IgD-negative memory B cell (primary cell): ENCODE measurements around the gene CENPK. TPM values are rescaled to one million over a fixed set of nuclear protein-coding genes. Genes with fewer than 3 reads are reported as not detected.
"Not testable (repeated sequence)": the region's sequence is repeated elsewhere in the genome, so short reads cannot be mapped to it uniquely, and the experiment has no call there.

Source experiments
- H3K27ac Mint-ChIP-seq, 3 donors: one replicate each; pipeline ENCODE4 v1.8.0; 2020 to 2022; ENCODE audit warnings: mild to moderate bottlenecking in 3 of 3, mixed read lengths in 3 of 3, moderate library complexity in 1 of 3
- H3K27me3 Mint-ChIP-seq: one replicate; pipeline ENCODE4 v1.8.0; 2021; ENCODE audit warnings: mixed read lengths
- H3K36me3 Mint-ChIP-seq: one replicate; pipeline ENCODE4 v1.8.0; 2020; ENCODE audit warnings: mild to moderate bottlenecking, mixed read lengths
- H3K4me1 Mint-ChIP-seq, 3 donors: one replicate each; pipeline ENCODE4 v1.8.0; 2020 to 2022; ENCODE audit warnings: mixed read lengths in 3 of 3, mild to moderate bottlenecking in 1 of 3
- H3K4me3 Mint-ChIP-seq, 4 donors: one replicate each; pipeline ENCODE4 v1.8.0; 2020 to 2022; ENCODE audit warnings: mild to moderate bottlenecking in 4 of 4, mixed read lengths in 4 of 4, moderate library complexity in 3 of 4
- H3K9me3 Mint-ChIP-seq, 3 donors: one replicate each; pipeline ENCODE4 v1.8.0; 2020 to 2021; ENCODE audit warnings: mixed read lengths in 3 of 3, mild to moderate bottlenecking in 1 of 3
- polyA plus RNA-seq: library from polyadenylated mRNA; unstranded; fragments of 300-500 nt; fragmentation: Illumina TruSeq; gene quantifications from one replicate; pipeline ENCODE4 v1.2.3, GENCODE V29; 2021

CENPK gene
- polyA plus RNA-seq = 9.5 TPM

DNA sequence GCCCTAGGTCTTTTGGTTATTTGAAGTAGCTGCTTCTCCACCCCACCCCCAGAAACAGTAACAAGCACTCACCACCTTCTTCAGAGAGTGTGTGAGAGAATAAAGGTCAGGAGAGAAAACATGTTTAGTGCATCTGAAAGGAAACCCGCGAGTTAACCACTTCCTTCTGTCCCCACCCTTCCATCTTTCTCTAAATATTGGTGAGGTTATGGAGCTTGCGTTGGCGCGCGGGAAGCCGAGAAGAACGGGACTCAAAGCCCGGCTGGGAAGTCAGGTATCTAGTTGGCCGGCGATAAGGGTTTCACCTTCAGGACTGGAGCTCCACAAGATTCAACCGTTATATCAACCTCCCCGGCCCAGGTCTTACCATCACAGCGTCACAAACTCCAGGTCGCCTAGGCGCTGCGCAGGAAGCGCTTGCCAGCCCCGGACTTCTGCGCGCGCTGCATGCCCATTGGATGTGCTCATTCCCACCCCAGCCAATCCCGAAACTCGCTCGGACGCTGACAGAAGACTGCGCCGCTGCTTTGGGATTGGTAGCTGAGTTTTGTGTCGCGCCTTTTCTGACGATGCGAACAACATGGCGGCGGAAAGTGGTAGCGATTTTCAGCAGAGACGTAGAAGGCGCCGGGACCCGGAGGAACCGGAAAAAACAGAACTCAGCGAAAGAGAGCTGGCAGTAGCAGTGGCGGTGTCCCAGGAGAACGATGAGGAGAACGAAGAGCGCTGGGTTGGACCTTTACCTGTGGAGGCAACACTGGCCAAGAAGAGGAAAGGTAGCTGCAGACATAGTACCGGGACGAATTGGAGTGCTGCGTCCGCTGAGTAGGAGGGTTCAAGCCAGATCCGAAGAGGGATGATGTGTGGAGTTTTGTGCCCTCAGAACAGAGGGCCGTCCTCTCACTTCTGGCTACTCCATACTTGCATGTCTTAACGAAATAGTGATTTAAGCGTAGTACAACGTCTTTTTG, at the start of gene CENPK, which contains the start of gene PPWD1:
Gene CENPK, minus strand, starts transcription at position 438 of the 971 bp plus-strand sequence. CDS start 8,261 bp downstream, outside the sequence.
Gene PPWD1, plus strand, starts transcription at position 566 of the 971 bp plus-strand sequence. Its CDS starts 15 bp downstream, at position 581.
- Mint-ChIP-seq H3K4me1 (peaks cover 23 to 28% (median 28%) of the 10 kb centered on the region in 3 donors), H3K27me3 (no peaks in the 10 kb centered on the region), H3K27ac (peak within 1 kb of the TSS; percentile 87 to 99 (median 99)), H3K4me3 (peak within 1 kb of the TSS; percentile 93 to 99 (median 98)), H3K9me3 (no peaks in the 10 kb centered on the region), H3K36me3 (peaks cover 3% of the 10 kb centered on the region)

- Mint-ChIP-seq H3K9me3 (no peaks in the 10 kb centered on the region), H3K27ac (no peak overlapping the region), H3K4me1 (peaks cover 3 to 5% (median 4%) of the 10 kb centered on the region in 3 donors), H3K36me3 (peaks cover 7% of the 10 kb centered on the region), H3K27me3 (no peaks in the 10 kb centered on the region), H3K4me3 (no peak overlapping the region)
These were observed 49.4 kb upstream of the CENPK start for GRCh38 chr5:65612298-65612907.

DNA sequence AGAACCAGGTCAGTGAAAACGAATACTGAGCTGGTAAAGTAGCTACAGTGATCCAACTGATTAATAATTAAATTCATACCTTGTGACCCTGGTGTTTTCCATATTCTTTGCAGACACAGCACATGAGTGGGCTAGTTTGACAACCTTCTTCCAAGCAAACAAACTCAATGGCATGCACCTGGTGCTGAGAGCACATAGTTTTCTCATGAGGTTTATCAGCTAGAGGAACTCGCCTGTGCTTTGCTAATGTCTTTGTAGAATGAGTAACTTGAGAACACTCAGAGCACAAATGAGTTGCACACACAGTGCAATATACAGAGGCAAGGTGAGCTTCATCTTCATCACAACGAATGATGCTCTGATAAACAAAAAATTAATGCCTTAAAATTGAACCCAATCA, 48.6 kb upstream of the CENPK start:
- Mint-ChIP-seq H3K27ac (no peak overlapping the region), H3K4me3 (no peak overlapping the region), H3K4me1 (peaks cover 4 to 5% (median 4%) of the 10 kb centered on the region in 3 donors), H3K36me3 (peaks cover 10% of the 10 kb centered on the region), H3K9me3 (no peaks in the 10 kb centered on the region), H3K27me3 (no peaks in the 10 kb centered on the region)

GRCh38 chr5:65601761-65602160, 38.8 kb upstream of the CENPK start:
- not testable (repeated sequence) for H3K4me1 Mint-ChIP-seq, H3K4me3 Mint-ChIP-seq, H3K27ac Mint-ChIP-seq, H3K9me3 Mint-ChIP-seq, H3K27me3 Mint-ChIP-seq
- peaks cover 25% of the 10 kb centered on the region for H3K36me3 Mint-ChIP-seq

GRCh38 chr5:65588694-65589093, 25.7 kb upstream of the CENPK start:
- no peak overlapping the region for H3K27ac Mint-ChIP-seq
- no peaks in the 10 kb centered on the region for H3K27me3 Mint-ChIP-seq
- H3K36me3 Mint-ChIP-seq = no peaks in the 10 kb centered on the region
- no peaks in the 10 kb centered on the region for H3K4me1 Mint-ChIP-seq
- H3K4me3 Mint-ChIP-seq = no peak overlapping the region
- no peaks in the 10 kb centered on the region for H3K9me3 Mint-ChIP-seq

DNA sequence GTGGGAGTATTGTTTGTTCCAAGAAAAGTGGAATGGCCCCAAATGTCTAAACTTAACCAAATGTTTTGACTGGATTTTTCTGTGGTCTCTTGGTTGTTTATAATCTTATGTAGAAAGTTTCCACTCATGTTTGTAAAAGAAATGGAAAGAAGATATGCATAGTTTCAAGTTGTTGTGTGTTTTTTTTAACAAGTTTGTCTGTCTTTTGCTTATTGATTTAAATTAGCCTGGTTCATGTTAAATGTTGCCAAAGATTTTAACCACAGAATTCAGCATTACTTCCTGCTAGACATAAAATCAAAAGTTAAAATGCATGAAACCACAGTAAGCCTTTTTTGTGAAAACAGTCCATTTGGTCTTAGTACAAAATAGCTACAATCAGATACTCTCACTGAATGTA, 14.2 kb upstream of the CENPK start:
- H3K9me3 Mint-ChIP-seq = no peaks in the 10 kb centered on the region
- H3K4me3 Mint-ChIP-seq = no peak overlapping the region
- no peak overlapping the region for H3K27ac Mint-ChIP-seq
- peaks cover 0 to 14% (median 3%) of the 10 kb centered on the region in 3 donors for H3K4me1 Mint-ChIP-seq
- peaks cover 7% of the 10 kb centered on the region for H3K36me3 Mint-ChIP-seq
- H3K27me3 Mint-ChIP-seq = no peaks in the 10 kb centered on the region

DNA sequence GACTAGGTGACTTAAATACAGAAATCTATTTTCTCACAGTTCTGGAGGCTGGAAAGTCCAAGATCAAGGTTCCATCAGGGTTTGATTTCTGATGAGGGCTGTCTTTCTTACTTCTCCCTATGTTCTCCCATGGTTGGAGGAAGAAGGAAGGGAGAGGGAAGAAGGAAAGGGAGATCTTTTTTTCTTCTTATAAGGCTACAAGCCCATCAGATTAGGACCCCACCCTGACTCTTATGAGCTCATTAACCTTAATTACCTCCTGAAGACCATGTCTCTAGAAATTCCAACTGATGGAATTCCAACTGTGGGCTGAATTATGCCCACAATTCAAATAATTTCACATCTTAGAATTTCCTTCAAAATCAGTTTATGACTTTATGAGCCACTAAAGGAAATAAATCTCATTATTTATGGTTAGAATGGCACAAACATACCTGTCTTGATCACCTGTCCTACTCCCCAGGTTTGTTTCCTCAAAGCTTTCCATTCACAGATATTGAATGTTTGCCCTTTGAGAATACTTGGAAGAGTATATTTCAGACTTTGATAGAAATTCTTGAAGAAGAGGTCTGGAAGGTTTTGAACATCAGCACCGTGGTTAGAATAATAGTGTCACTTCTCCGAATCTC, 7.7 kb upstream of the CENPK start:
- H3K36me3 Mint-ChIP-seq = peaks cover 4% of the 10 kb centered on the region
- no peaks in the 10 kb centered on the region for H3K27me3 Mint-ChIP-seq
- no peak overlapping the region for H3K4me3 Mint-ChIP-seq
- H3K27ac Mint-ChIP-seq = no peak overlapping the region
- no peaks in the 10 kb centered on the region for H3K9me3 Mint-ChIP-seq
- H3K4me1 Mint-ChIP-seq = peaks cover 0 to 13% (median 7%) of the 10 kb centered on the region in 3 donors

DNA sequence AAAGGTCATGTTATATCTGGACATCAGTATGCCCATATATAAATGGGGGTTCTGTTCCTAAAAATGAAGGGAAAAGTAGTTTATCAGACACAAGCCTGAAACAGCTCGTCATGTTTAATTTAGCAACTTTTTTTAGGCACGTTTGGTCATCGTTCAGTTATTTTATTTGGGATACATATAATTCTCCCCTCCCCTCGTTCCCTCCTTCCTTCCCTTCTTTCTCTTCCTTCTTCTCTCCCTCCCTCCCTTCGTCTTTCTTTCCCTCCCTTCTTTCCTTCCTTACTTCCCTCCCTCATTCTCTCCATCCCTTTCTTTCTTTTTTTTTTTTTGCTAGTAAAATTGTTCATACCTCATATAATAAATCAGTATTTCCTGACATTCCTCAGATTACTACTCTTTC, 3.5 kb upstream of the CENPK start:
- Mint-ChIP-seq H3K27me3 (no peaks in the 10 kb centered on the region), H3K36me3 (peaks cover 3% of the 10 kb centered on the region), H3K4me1 (peaks cover 23 to 28% (median 28%) of the 10 kb centered on the region in 3 donors), H3K27ac (no peak overlapping the region), H3K4me3 (peak overlapping the region in 1 of 4 donors; percentile 48), H3K9me3 (no peaks in the 10 kb centered on the region)

DNA sequence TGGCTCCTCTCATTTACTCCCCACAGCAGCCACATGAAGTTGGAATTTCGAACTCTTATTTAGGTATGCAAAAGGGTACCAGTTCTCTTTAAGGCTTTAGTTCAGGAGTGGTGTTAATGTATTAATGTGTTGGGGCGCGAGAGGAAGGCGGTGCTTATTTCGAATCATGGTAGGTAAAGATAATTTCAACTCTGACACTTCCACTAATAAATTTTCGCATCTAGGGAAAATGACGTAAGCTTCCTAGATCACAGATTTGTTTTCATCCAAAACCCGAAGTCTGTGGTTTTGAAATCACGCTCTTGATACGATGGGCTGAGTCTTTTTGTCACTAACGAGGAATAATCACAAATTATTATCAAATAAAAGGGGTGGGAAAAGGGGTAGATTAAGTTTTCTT, 809 bp upstream of the CENPK start:
- peak overlapping the region; percentile 87 to 99 (median 99) for H3K27ac Mint-ChIP-seq
- H3K27me3 Mint-ChIP-seq = no peaks in the 10 kb centered on the region
- H3K4me1 Mint-ChIP-seq = peaks cover 23 to 28% (median 28%) of the 10 kb centered on the region in 3 donors
- H3K36me3 Mint-ChIP-seq = peaks cover 3% of the 10 kb centered on the region
- peak overlapping the region; percentile 93 to 99 (median 98) for H3K4me3 Mint-ChIP-seq
- no peaks in the 10 kb centered on the region for H3K9me3 Mint-ChIP-seq

GRCh38 chr5:65556718-65557117, 6.2 kb downstream of the CENPK start:
- Mint-ChIP-seq H3K27ac (no peak overlapping the region), H3K36me3 (no peaks in the 10 kb centered on the region), H3K4me3 (peak overlapping the region in 1 of 4 donors; percentile 55), H3K4me1 (peaks cover 0 to 3% (median 0%) of the 10 kb centered on the region in 3 donors), H3K9me3 (no peaks in the 10 kb centered on the region), H3K27me3 (no peaks in the 10 kb centered on the region)

GRCh38 chr5:65556181-65556580, 6.8 kb downstream of the CENPK start:
- Mint-ChIP-seq H3K9me3 (no peaks in the 10 kb centered on the region), H3K4me3 (no peak overlapping the region), H3K27me3 (no peaks in the 10 kb centered on the region), H3K27ac (no peak overlapping the region), H3K4me1 (peaks cover 0 to 2% (median 0%) of the 10 kb centered on the region in 3 donors), H3K36me3 (no peaks in the 10 kb centered on the region)

DNA sequence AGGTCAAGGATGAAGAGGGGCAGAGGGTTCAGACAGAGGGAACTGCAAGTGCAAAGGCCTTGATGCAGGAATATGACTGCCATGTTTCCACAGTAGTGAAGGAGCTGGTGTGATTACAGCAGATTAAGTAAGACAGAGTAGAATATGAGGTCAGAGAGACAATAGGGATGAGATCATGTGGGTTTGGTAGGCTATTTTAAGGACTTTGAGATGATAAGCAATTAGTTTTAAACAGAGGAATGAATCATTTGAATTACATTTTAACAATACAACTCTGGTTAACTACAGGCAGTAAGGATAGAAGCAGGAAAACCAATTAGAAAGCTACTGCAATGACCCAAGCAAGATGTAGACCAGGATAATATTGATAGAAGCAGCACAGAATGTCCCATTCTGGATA, 7.7 kb downstream of the CENPK start:
- Mint-ChIP-seq H3K4me3 (no peak overlapping the region), H3K36me3 (no peaks in the 10 kb centered on the region), H3K27ac (no peak overlapping the region)

GRCh38 chr5:65553941-65554340, 9.0 kb downstream of the CENPK start:
- no peaks in the 10 kb centered on the region for H3K36me3 Mint-ChIP-seq
- H3K27ac Mint-ChIP-seq = no peak overlapping the region
- no peak overlapping the region for H3K4me3 Mint-ChIP-seq
- H3K27me3 Mint-ChIP-seq = no peaks in the 10 kb centered on the region
- peaks cover 0 to 2% (median 0%) of the 10 kb centered on the region in 3 donors for H3K4me1 Mint-ChIP-seq
- no peaks in the 10 kb centered on the region for H3K9me3 Mint-ChIP-seq

More for the DNA sequence above, 7.7 kb downstream of the CENPK start:
- no peaks in the 10 kb centered on the region for H3K9me3 Mint-ChIP-seq
- H3K27me3 Mint-ChIP-seq = no peaks in the 10 kb centered on the region
- H3K4me1 Mint-ChIP-seq = peaks cover 0 to 2% (median 0%) of the 10 kb centered on the region in 3 donors

DNA sequence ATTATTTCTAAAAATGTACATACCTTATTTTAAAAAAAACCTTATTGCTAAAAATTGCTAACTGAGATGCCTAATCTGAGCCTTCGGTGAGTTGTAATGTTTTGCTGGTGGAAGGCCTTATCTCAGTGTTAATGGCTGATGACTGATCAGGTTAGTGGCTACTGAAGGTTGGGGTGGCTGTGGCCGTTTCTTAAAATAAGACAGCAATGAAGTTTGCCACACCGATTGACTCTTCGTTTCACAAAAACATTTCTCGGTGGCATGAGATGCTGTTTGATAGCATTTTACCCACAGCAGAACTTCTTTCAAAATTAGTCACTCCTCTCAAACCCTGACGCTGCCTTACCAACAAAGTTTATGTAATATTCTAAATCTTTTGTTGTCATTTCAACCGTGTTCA, 14.7 kb downstream of the CENPK start:
- Mint-ChIP-seq H3K36me3 (peaks cover 16% of the 10 kb centered on the region), H3K4me1 (no peaks in the 10 kb centered on the region), H3K27ac (peak overlapping the region in 1 of 3 donors; percentile 51), H3K9me3 (no peaks in the 10 kb centered on the region), H3K27me3 (no peaks in the 10 kb centered on the region), H3K4me3 (no peak overlapping the region)

DNA sequence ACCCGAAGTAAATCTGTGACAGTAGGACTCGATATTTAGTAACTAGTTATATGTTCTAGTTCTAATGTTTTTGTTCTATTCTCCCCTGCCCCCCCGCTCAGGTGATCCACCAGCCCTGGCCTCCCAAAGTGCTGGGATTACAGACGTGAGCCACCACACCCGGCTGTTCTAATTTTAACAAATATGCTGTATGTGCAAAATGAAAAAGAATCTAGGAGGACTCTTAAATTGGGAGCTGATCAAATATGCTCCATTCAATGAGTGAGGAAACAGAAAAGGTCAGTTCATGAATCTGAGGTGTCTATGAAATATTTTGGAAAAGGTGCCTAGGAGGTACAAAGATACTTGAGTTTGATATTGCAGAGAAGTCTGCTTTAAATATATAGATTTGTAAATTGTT, 16.8 kb downstream of the CENPK start:
- no peak overlapping the region for H3K27ac Mint-ChIP-seq
- H3K9me3 Mint-ChIP-seq = no peaks in the 10 kb centered on the region
- no peaks in the 10 kb centered on the region for H3K4me1 Mint-ChIP-seq
- peaks cover 20% of the 10 kb centered on the region for H3K36me3 Mint-ChIP-seq
- H3K4me3 Mint-ChIP-seq = no peak overlapping the region
- H3K27me3 Mint-ChIP-seq = no peaks in the 10 kb centered on the region
